ENCODE measurements around the gene ESPN.

The ESPN gene

GRCh38 chr1:6423321-6423999 is 1.1 kb upstream of the ESPN start (continued):
- TF ChIP-seq, protein P1, sequence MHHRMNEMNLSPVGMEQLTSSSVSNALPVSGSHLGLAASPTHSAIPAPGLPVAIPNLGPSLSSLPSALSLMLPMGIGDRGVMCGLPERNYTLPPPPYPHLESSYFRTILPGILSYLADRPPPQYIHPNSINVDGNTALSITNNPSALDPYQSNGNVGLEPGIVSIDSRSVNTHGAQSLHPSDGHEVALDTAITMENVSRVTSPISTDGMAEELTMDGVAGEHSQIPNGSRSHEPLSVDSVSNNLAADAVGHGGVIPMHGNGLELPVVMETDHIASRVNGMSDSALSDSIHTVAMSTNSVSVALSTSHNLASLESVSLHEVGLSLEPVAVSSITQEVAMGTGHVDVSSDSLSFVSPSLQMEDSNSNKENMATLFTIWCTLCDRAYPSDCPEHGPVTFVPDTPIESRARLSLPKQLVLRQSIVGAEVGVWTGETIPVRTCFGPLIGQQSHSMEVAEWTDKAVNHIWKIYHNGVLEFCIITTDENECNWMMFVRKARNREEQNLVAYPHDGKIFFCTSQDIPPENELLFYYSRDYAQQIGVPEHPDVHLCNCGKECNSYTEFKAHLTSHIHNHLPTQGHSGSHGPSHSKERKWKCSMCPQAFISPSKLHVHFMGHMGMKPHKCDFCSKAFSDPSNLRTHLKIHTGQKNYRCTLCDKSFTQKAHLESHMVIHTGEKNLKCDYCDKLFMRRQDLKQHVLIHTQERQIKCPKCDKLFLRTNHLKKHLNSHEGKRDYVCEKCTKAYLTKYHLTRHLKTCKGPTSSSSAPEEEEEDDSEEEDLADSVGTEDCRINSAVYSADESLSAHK (tag by site-specific recombination; IDR thresholded peaks at IDR 0.05) = no peak
- TF ChIP-seq ZFP69B (tag by site-specific recombination; IDR thresholded peaks at IDR 0.05) = no peak
- no peak; the same call in none of the 2 replicates for TF ChIP-seq KLF16 (tag by site-specific recombination; IDR thresholded peaks at IDR 0.05)
- TF ChIP-seq ZNF391 (tag by site-specific recombination; IDR thresholded peaks at IDR 0.05; ENCODE audit: borderline replicate concordance, low read depth) = no peak
- no peak for TF ChIP-seq BCL6B (tag by site-specific recombination; IDR thresholded peaks at IDR 0.05)
- TF ChIP-seq ZNF366 (tag by site-specific recombination; conservative IDR thresholded peaks at IDR 0.05) = no peak; the same call in 1 of the 2 replicates
- no peak for TF ChIP-seq YY2 (tag by site-specific recombination; IDR thresholded peaks at IDR 0.05)
- no peak for TF ChIP-seq ZBTB20 (tag by site-specific recombination; IDR thresholded peaks at IDR 0.05)
- TF ChIP-seq ZNF433 (tag by site-specific recombination; IDR thresholded peaks at IDR 0.05; ENCODE audit: low read depth) = no peak
- no peak for TF ChIP-seq ZNF155 (tag by site-specific recombination; IDR thresholded peaks at IDR 0.05)
- TF ChIP-seq KLF8 (tag by site-specific recombination; IDR thresholded peaks at IDR 0.05) = peak; percentile 20; the same call in 1 of the 2 replicates
- TF ChIP-seq ZNF266 (tag by site-specific recombination; IDR thresholded peaks at IDR 0.05; ENCODE audit: low read depth) = no peak
- TF ChIP-seq ZNF830 (tag by site-specific recombination; IDR thresholded peaks at IDR 0.05; ENCODE audit: low read depth) = no peak
- TF ChIP-seq ZNF521 (tag by site-specific recombination; IDR thresholded peaks at IDR 0.05) = no peak
- TF ChIP-seq ZBTB7A (tag by site-specific recombination; IDR thresholded peaks at IDR 0.05; ENCODE audit: low read depth) = no peak
- peak; percentile 33; the same call in 1 of the 2 replicates for TF ChIP-seq ZNF639 (tag by site-specific recombination; IDR thresholded peaks at IDR 0.05)
- TF ChIP-seq ZNF654 (tag by site-specific recombination; IDR thresholded peaks at IDR 0.05; ENCODE audit: low read depth) = no peak
- TF ChIP-seq ZSCAN18 (tag by site-specific recombination; IDR thresholded peaks at IDR 0.05) = no peak
- TF ChIP-seq ZNF19 (tag by site-specific recombination; IDR thresholded peaks at IDR 0.05; ENCODE audit: low read depth) = no peak
- no peak for TF ChIP-seq ZXDB (tag by site-specific recombination; IDR thresholded peaks at IDR 0.05)
- TF ChIP-seq ZBTB48 (tag by site-specific recombination; IDR thresholded peaks at IDR 0.05) = no peak
- no peak for TF ChIP-seq ZNF280D (tag by site-specific recombination; IDR thresholded peaks at IDR 0.05)
- TF ChIP-seq ZNF473 (tag by site-specific recombination; IDR thresholded peaks at IDR 0.05) = no peak
- no peak for TF ChIP-seq ZNF354C (tag by site-specific recombination; IDR thresholded peaks at IDR 0.05; ENCODE audit: borderline replicate concordance, low read depth)
- TF ChIP-seq ZNF302 (tag by site-specific recombination; IDR thresholded peaks at IDR 0.05; ENCODE audit: low read depth) = no peak
- no peak for TF ChIP-seq KLF1 (tag by site-specific recombination; IDR thresholded peaks at IDR 0.05)
- TF ChIP-seq ZNF394 (tag by site-specific recombination; IDR thresholded peaks at IDR 0.05; ENCODE audit: borderline replicate concordance) = no peak
- TF ChIP-seq ZBTB8A (tag by site-specific recombination; IDR thresholded peaks at IDR 0.05) = peak; percentile 11; the same call in 1 of the 2 replicates
- TF ChIP-seq PATZ1 (tag by site-specific recombination; IDR thresholded peaks at IDR 0.05) = peak; percentile 78
